SH-SY5Y (cell line): ENCODE results near the gene ITGA5.

Source experiments
- GATA2 ChIP-seq: IDR thresholded peaks from 2 replicates; pipeline ENCODE4 v1.6.1; 2011; ENCODE audit warnings: mild to moderate bottlenecking, low read depth, low read length
- GATA3 ChIP-seq: IDR thresholded peaks from 2 replicates; pipeline ENCODE4 v1.6.1; 2011; ENCODE audit warnings: low read depth, mild to moderate bottlenecking, low read length, moderate library complexity

ITGA5 gene

DNA sequence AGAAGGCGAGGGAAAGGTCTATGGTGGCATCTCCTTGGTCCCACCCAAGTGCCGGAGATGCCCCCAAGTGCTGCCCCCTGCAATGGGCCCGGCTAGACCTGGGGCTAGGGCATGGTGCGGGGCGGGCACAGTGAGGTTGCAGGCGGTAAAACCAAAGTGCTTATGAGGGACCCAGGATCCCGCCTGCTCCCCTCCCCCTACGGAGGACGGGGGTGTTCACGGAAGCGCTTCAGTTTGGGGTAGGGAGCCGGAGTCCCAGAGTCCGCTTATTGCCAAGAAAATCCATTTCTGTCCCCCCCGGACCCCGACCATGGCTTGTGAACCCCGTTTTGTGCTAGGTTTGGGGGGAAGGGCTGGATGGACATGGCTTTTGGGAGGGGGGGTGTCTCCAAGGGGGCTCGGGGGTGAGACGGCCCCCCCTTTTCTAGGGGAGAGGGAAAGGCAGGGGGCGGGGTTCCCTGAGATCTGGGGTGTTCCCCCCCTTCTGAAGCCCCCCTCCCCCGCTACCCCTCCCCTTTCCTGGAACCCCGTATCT lies 49.4 kb downstream of the ITGA5 start:
- TF ChIP-seq GATA2: no peak
- TF ChIP-seq GATA3: no peak

GRCh38 chr12:54368709-54369596 lies 50.1 kb downstream of the ITGA5 start:
- no peak for TF ChIP-seq GATA3
- no peak for TF ChIP-seq GATA2

- TF ChIP-seq GATA3: no peak
- no peak for TF ChIP-seq GATA2
Observed at GRCh38 chr12:54368025-54368708, 50.9 kb downstream of the ITGA5 start.

- TF ChIP-seq GATA2 (no peak), GATA3 (no peak)
Observed at GRCh38 chr12:54364413-54364812, 54.7 kb downstream of the ITGA5 start, which contains the start of gene GPR84. Gene GPR84, minus strand, starts transcription at chr12:54364486. Its CDS starts 635 bp downstream, at chr12:54363851.

DNA sequence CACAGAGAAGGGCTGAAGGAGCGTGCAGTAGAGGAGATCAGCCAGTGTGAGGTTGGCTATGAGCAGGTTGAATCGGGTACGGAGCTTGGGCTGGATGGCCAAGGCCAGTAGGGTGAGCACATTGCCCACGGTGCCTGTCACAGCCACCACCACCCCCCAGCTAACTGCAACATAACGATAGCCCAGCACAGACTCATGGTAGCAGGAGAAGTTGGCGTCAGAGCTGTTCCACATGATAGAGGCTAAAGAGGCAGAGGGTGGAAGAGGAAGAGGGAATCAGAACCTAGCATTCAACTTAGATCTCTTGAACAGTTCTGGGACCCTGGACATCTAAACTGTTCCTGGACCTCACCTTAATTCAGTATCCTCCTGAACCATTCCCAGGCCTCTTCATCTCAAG lies 55.4 kb downstream of the ITGA5 start:
- no peak for TF ChIP-seq GATA2
- no peak for TF ChIP-seq GATA3

DNA sequence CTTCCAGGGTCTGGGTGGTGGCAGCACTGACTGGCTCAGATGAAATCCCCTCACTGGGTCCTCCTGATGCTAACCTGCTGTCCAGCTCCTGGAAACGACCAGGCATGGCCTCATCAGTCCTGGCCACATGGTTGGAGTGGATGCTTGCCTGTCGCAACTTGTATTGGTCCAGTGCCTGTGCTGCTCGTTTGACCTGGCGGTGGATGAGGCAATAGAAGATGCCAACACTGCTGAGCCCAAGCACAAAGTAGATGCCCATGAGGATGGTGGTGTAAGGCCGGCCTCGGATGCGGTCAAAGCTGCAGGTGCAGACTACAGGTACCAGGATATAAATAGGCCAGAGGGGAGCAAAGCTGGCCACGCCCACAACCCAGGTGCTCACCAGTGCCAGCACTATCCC lies 56.0 kb downstream of the ITGA5 start:
- TF ChIP-seq GATA3 (no peak), GATA2 (no peak)

- TF ChIP-seq GATA2 (no peak), GATA3 (no peak)
Observed at GRCh38 chr12:54360717-54361456, 58.2 kb downstream of the ITGA5 start.

GRCh38 chr12:54359762-54360351 lies 59.2 kb downstream of the ITGA5 start:
- no peak for TF ChIP-seq GATA3
- TF ChIP-seq GATA2: no peak

DNA sequence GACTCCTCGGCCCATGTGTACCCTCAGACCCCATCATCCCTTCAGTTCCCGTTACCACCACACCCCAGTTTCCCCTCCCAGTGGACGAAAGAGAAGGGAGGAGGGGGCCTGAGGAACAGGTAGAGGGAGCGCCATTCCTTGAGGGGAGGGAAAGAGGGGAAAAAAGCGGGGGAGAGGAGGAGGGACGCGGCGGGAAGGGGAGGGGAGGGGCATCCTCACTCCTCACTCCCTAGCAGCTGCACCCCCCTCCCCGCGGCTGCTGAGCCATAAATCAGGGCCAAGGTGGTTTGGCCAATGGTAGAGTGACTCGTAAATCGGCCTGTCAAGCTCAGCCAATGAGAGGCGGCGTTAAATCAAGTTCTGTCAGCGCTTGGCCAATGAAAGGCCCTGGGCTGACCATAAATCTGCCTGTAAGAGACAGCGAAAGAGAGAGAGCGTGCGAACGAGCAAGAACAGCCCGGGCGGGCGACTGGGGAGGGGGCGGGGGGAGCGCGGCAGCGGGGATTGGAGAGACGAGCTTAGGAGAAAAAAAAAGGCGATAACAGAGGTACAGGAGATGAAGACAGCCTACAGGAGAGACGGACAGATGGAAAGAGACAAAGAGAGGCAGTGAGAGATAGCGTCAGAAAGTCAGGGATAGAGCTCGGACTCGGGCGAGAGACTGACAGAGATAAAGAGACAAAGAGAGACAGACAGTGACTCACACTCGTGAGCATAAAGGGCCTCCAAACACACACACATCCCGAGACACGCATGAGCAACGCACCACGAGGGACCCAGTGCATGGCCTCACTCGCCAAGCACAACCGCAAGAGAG lies 59.9 kb downstream of the ITGA5 start:
- TF ChIP-seq GATA2: no peak
- no peak for TF ChIP-seq GATA3

DNA sequence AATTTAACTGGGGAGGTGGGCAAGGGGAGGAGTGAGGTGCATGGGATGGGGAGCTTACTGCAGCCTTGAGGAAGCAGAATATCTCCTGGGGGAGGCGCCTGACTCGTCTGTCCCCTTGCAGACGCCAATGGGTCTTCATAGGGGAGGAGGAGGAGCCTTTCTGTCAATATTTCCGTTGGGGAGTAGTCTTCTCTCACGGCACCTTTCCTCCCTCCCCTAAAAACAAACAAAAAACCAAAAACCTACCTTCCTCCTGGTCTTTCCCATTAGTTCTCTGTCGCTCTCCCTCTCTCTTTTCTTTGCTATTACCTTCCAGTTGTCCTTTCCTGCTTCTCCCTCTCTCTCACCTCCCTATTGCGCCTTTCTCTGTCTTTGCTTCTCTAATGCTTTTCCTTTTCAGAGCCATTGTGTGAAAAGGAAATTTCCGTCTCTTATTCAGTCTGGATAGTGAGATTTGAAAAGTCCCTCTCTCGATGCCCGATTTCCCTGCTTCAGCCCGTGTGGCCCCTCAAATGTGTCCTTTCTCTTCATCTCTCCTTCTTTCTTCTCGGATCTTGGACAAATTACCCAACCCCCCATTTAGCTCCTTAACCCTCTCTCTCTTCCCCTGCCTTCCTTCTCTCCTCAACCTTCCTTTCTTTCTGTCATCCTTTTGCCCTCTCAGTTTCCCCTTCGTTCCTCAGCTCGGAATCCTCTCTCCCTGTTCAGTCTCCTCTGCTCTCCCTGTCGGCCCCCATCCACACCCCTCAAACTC lies 60.7 kb downstream of the ITGA5 start:
- TF ChIP-seq GATA3 (no peak), GATA2 (no peak)

DNA sequence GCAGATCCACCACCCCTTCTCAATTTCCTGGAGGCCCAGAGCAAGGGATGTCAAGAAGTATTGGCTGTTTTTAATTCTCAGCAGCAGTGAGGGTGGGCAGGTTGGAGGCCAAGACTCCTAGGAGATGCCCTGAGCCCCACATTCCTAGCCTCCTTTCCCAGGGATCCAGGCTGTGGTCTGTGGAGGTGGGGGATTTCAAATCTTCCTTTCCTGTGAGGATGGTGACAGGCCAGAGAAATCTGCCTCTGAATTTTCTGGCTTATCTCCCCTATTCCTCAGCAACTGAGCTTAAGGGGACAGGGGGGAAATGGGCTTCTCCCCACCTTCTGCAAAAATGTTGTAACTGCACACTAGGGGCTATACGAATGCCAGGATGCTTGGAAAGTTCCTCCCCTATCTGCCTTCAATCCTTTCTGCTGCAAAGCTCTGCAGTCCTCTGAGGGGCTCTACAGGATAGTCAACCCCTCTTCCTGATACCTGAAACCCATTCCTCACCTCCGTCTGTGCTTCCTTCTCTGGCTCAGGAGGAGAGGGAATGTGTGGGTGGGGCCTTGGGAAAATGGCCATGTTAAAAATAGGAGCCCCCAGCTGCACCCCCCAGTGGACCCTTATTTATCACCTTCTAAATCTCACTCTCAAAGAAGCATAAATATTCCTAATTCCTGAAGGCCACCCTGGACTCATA lies 61.4 kb downstream of the ITGA5 start:
- no peak for TF ChIP-seq GATA2
- no peak for TF ChIP-seq GATA3

DNA sequence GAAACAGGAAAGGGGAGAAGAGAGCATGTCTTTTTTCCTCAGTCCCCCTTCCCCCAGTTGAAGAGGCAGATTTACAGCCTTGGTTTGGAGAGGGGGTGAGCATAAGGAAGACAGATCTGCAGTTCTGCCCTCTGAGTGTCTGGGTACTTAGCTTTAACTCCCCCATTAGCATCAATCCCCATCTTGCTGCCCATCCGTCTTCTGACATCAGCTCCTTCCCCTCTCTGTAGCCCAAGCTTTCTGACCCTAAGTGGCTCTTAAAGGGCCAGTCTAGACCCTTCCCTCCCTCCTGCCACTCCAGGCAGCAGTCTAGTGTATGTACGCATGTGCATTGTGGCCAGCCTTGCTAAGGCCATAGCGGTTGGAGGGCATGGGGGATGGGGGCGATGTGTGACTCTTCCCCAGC lies 62.1 kb downstream of the ITGA5 start:
- TF ChIP-seq GATA2 (no peak), GATA3 (no peak)
